ENCODE results near the gene GBX1. TPM values are rescaled to one million over a fixed set of nuclear protein-coding genes. Genes with fewer than 3 reads are reported as not detected.

Gene GBX1
- total RNA-seq, 2 donors from 2014 or later, result 0.31 TPM; not detected in 1

- H3K36me3 Mint-ChIP-seq, result no peaks in the 10 kb centered on the region
- no peaks in the 10 kb centered on the region for H3K9me3 Mint-ChIP-seq
- DNase-seq (ENCODE audit: low spot score in 2 of 2) (no peak), ATAC-seq (no peak)
- no peak overlapping the region for H3K27ac Mint-ChIP-seq
These were observed 11.9 kb upstream of the GBX1 start for GRCh38 chr7:151179287-151179860.

GRCh38 chr7:151178831-151179230 lies 11.3 kb upstream of the GBX1 start:
- Mint-ChIP-seq H3K27ac (no peak overlapping the region), H3K36me3 (no peaks in the 10 kb centered on the region)
- no peak for DNase-seq (ENCODE audit: low spot score in 2 of 2)

GRCh38 chr7:151178236-151178635 lies 10.7 kb upstream of the GBX1 start:
- Mint-ChIP-seq H3K27ac (no peak overlapping the region), H3K9me3 (no peaks in the 10 kb centered on the region), H3K36me3 (no peaks in the 10 kb centered on the region)
- no peak for ATAC-seq
- DNase-seq (ENCODE audit: low spot score in 2 of 2), result no peak

More at GRCh38 chr7:151178831-151179230, 11.3 kb upstream of the GBX1 start:
- no peak for ATAC-seq
- H3K9me3 Mint-ChIP-seq, result no peaks in the 10 kb centered on the region

GRCh38 chr7:151177310-151177709 lies 9.8 kb upstream of the GBX1 start:
- Mint-ChIP-seq H3K27ac (no peak overlapping the region), H3K9me3 (no peaks in the 10 kb centered on the region), H3K36me3 (no peaks in the 10 kb centered on the region)
- no peak for ATAC-seq
- DNase-seq (ENCODE audit: low spot score in 2 of 2), result no peak

- no peak overlapping the region for H3K27ac Mint-ChIP-seq
- ATAC-seq, result no peak
- DNase-seq (ENCODE audit: low spot score in 2 of 2), result no peak
These were observed 8.9 kb upstream of the GBX1 start for GRCh38 chr7:151176401-151176800.

GRCh38 chr7:151175793-151176311 lies 8.4 kb upstream of the GBX1 start:
- Mint-ChIP-seq H3K27ac (no peak overlapping the region), H3K36me3 (no peaks in the 10 kb centered on the region), H3K9me3 (no peaks in the 10 kb centered on the region)
- no peak for DNase-seq (ENCODE audit: low spot score in 2 of 2)
- ATAC-seq, result no peak

More at GRCh38 chr7:151176401-151176800, 8.9 kb upstream of the GBX1 start:
- Mint-ChIP-seq H3K9me3 (no peaks in the 10 kb centered on the region), H3K36me3 (no peaks in the 10 kb centered on the region)

- ATAC-seq (no peak), DNase-seq (ENCODE audit: low spot score in 2 of 2) (no peak)
- Mint-ChIP-seq H3K27ac (no peak overlapping the region), H3K36me3 (no peaks in the 10 kb centered on the region), H3K9me3 (no peaks in the 10 kb centered on the region)
These were observed 7.7 kb upstream of the GBX1 start for GRCh38 chr7:151175047-151175792.

GRCh38 chr7:151174246-151175046 lies 7.0 kb upstream of the GBX1 start:
- H3K36me3 Mint-ChIP-seq, result no peaks in the 10 kb centered on the region
- no peaks in the 10 kb centered on the region for H3K9me3 Mint-ChIP-seq
- ATAC-seq, result peak in 1 of 2 donors; percentile 34
- DNase-seq (ENCODE audit: low spot score in 2 of 2), result no peak
- H3K27ac Mint-ChIP-seq, result no peak overlapping the region

GRCh38 chr7:151173386-151174245 lies 6.1 kb upstream of the GBX1 start:
- no peak for ATAC-seq
- Mint-ChIP-seq H3K9me3 (no peaks in the 10 kb centered on the region), H3K27ac (no peak overlapping the region), H3K36me3 (no peaks in the 10 kb centered on the region)
- DNase-seq (ENCODE audit: low spot score in 2 of 2), result no peak

- DNase-seq (ENCODE audit: low spot score in 2 of 2), result peak; percentile 83 to 90
- peak; percentile 68 to 79 for ATAC-seq
- Mint-ChIP-seq H3K36me3 (no peaks in the 10 kb centered on the region), H3K9me3 (no peaks in the 10 kb centered on the region), H3K27ac (no peak overlapping the region)
These were observed 5.0 kb upstream of the GBX1 start for GRCh38 chr7:151172273-151173141.

- no peak for DNase-seq (ENCODE audit: low spot score in 2 of 2)
- H3K9me3 Mint-ChIP-seq, result no peaks in the 10 kb centered on the region
- ATAC-seq, result no peak
- H3K36me3 Mint-ChIP-seq, result peaks cover 0 to 5% of the 10 kb centered on the region in 2 donors
- H3K27ac Mint-ChIP-seq, result no peak overlapping the region
These were observed 1.3 kb upstream of the GBX1 start for GRCh38 chr7:151168787-151169162.

GRCh38 chr7:151168003-151168786 lies 701 bp upstream of the GBX1 start:
- peak in 1 of 2 donors; percentile 81 for DNase-seq (ENCODE audit: low spot score in 2 of 2)
- Mint-ChIP-seq H3K36me3 (peaks cover 0 to 5% of the 10 kb centered on the region in 2 donors), H3K27ac (no peak overlapping the region), H3K9me3 (no peaks in the 10 kb centered on the region)
- ATAC-seq, result peak; percentile 80 to 90

GRCh38 chr7:151166629-151167196 lies 781 bp downstream of the GBX1 start:
- peaks cover 0 to 5% of the 10 kb centered on the region in 2 donors for H3K36me3 Mint-ChIP-seq
- no peak overlapping the region for H3K27ac Mint-ChIP-seq
- ATAC-seq (no peak), DNase-seq (ENCODE audit: low spot score in 2 of 2) (no peak)
- H3K9me3 Mint-ChIP-seq, result no peaks in the 10 kb centered on the region

- peaks cover 0 to 5% of the 10 kb centered on the region in 2 donors for H3K36me3 Mint-ChIP-seq
- no peaks in the 10 kb centered on the region for H3K9me3 Mint-ChIP-seq
- H3K27ac Mint-ChIP-seq, result no peak overlapping the region
- ATAC-seq, result no peak
- DNase-seq (ENCODE audit: low spot score in 2 of 2), result no peak
These were observed 5.7 kb downstream of the GBX1 start for GRCh38 chr7:151161757-151162156.

Data from activated naive CD4-positive, alpha-beta T cell treated with anti-CD3 and anti-CD28 coated beads, Interleukin-2, amount 50 U/mL, for 72 hours (primary cell).